Measurements from ENCODE around the gene FLACC1. TPM values are rescaled to one million over a fixed set of nuclear protein-coding genes. Genes with fewer than 3 reads are reported as not detected.

Gene FLACC1
- total and polyA plus RNA-seq, 7 donors, result 0.55 to 4.3 (median 1.8) TPM

DNA sequence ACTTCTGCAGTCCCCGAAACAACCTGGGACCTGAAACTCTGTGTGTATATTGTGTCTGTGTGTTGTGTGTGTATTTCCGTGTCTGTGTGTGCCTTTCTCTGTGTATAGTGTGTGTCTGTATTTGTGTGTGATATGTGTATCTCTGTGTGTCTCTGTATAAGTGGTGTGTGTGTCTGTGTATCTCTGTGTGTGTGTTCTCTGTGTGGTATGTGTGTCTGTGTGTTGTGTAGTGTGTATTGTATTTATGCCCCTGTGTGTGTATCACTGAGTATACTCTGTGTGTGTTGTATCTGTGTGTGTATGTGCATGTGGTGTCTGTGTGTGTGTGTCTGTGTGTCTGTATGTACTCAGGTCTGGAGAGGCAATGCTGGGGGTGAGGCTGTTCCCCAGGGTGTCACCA, 85.2 kb downstream of the FLACC1 start:
- H3K4me1 ChIP-seq, result no peaks in the 10 kb centered on the region
- 90 to 93% (median 91%) methylated on average over 2 of the region's 2 CpGs for WGBS, 3 donors
- TF ChIP-seq, protein P1, sequence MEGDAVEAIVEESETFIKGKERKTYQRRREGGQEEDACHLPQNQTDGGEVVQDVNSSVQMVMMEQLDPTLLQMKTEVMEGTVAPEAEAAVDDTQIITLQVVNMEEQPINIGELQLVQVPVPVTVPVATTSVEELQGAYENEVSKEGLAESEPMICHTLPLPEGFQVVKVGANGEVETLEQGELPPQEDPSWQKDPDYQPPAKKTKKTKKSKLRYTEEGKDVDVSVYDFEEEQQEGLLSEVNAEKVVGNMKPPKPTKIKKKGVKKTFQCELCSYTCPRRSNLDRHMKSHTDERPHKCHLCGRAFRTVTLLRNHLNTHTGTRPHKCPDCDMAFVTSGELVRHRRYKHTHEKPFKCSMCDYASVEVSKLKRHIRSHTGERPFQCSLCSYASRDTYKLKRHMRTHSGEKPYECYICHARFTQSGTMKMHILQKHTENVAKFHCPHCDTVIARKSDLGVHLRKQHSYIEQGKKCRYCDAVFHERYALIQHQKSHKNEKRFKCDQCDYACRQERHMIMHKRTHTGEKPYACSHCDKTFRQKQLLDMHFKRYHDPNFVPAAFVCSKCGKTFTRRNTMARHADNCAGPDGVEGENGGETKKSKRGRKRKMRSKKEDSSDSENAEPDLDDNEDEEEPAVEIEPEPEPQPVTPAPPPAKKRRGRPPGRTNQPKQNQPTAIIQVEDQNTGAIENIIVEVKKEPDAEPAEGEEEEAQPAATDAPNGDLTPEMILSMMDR (IDR thresholded peaks at IDR 0.05), result no peak
- no peak overlapping the region for H3K27ac ChIP-seq
- peaks cover 0 to 17% of the 10 kb centered on the region in 2 donors for H3K36me3 ChIP-seq (ENCODE audit: insufficient read depth in 1 of 2, low read depth in 1 of 2)
- ATAC-seq (no peak), DNase-seq (no peak)
- no peak overlapping the region for H3K4me3 ChIP-seq
- intact Hi-C loops (cut with DNase I), result no loop called here
- H3K27me3 ChIP-seq (ENCODE audit: insufficient read depth in 3 of 3, low read length in 2 of 3), result no peaks in the 10 kb centered on the region
- H3K9me3 ChIP-seq, result no peaks in the 10 kb centered on the region

DNA sequence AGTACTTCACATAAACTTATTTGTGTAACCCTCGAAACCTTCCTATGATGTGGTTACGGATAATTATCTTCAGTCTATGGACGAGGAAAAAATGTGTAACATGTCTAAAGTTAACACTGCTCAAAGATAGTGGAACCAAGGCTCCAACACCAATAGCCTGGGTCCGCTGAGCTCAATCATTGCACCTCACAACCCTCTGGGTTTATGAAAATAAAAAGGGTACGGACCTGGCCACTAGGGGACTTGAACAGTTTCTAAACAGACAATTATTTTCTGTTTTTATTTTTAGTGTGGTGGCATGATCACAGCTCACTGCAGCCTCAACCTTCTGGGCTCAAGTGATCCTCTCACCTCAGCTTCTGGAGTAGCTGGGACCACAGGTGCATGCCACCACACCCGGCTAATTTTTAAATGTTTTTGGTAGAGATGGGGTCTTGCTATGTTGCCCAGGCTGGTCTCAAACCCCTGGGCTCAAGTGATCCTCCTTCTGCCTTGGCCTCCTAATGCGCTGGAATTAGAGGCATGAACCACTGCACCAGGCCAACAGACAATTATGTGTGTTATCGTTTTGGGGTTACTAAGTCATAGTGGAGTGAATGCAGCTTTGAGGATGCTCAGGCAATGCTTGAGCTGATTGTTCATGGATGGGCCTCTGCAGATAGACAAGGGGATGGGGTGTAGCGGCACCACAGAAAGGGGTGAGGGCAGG, 86.7 kb downstream of the FLACC1 start:
- no peaks in the 10 kb centered on the region for H3K4me1 ChIP-seq
- no peaks in the 10 kb centered on the region for H3K27me3 ChIP-seq (ENCODE audit: insufficient read depth in 3 of 3, low read length in 2 of 3)
- H3K36me3 ChIP-seq (ENCODE audit: insufficient read depth in 1 of 2, low read depth in 1 of 2), result peaks cover 0 to 12% of the 10 kb centered on the region in 2 donors
- intact Hi-C loops (cut with DNase I), result no loop called here
- TF ChIP-seq, protein P1 (IDR thresholded peaks at IDR 0.05), result no peak
- DNase-seq (no peak), ATAC-seq (no peak)
- no peaks in the 10 kb centered on the region for H3K9me3 ChIP-seq
- no peak overlapping the region for H3K27ac ChIP-seq
- no peak overlapping the region for H3K4me3 ChIP-seq
- WGBS, 3 donors, result 82 to 84% (median 83%) methylated on average over 9 of the region's 9 CpGs

DNA sequence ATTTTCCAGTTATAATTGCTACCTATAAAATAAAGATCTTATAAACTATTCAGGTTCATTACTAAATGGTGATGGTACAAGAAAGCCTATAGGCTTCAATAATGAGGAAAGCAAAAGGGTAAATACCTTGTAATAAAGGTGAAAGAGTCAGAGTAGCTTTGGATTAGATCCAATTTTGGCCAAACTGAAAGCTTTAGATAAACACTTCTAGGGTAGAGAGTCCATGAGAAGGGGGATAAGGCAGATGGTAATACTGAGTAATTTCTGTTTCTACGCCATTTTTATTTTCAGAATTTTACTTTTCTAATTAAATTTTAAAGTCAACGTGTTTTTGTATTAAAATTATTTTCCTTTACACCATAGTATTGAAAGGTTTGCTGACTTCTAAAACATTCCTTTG, 87.4 kb downstream of the FLACC1 start:
- H3K27me3 ChIP-seq (ENCODE audit: insufficient read depth in 3 of 3, low read length in 2 of 3), result no peaks in the 10 kb centered on the region
- H3K27ac ChIP-seq, result no peak overlapping the region
- no peaks in the 10 kb centered on the region for H3K4me1 ChIP-seq
- no peak overlapping the region for H3K4me3 ChIP-seq
- no peaks in the 10 kb centered on the region for H3K9me3 ChIP-seq
- no peak for ATAC-seq
- intact Hi-C loops (cut with DNase I), result no loop called here
- H3K36me3 ChIP-seq (ENCODE audit: insufficient read depth in 1 of 2, low read depth in 1 of 2), result peaks cover 0 to 7% of the 10 kb centered on the region in 2 donors
- WGBS, 3 donors, result 91 to 94% (median 93%) methylated on average over 2 of the region's 2 CpGs
- TF ChIP-seq, protein P1 (IDR thresholded peaks at IDR 0.05), result no peak
- no peak for DNase-seq

DNA sequence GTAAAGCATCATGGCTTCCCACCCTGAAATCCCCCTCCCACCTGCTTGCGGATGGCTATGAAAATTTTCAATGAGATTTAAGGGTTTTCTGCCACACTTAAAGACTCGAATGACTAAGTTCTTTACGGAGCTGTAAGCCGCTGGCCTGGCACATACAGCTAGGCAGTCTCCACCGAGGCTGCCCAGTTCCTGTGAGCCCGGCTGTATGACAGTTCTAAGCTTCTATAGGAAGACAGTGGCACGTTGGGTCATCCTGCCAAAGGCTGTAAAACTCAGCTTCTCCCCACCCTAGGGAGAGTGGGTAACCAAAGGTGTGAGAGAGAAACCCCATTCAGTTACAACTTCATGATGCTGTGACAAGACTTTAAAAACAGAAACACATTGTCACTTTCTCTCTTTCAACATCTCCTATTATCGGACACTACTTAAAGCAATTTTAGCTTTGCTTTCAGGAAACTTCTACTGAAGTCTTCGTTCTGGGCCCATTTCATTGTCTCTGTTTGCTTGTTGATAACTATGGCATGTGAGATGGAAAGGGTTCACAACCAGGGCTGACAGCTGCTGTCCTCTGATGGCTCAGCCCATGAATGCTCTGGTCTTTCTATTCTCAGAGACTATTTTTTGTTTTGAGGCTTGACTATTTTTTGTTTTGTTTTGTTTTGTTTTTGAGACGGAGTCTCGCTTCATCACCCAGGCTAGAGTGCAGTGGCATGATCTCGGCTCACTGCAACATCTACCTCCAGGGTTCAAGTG, 89.7 kb downstream of the FLACC1 start:
- ATAC-seq (no peak), DNase-seq (no peak)
- no peaks in the 10 kb centered on the region for H3K27me3 ChIP-seq (ENCODE audit: insufficient read depth in 3 of 3, low read length in 2 of 3)
- no peaks in the 10 kb centered on the region for H3K4me1 ChIP-seq
- no peak overlapping the region for H3K27ac ChIP-seq
- no peak overlapping the region for H3K4me3 ChIP-seq
- TF ChIP-seq, protein P1 (IDR thresholded peaks at IDR 0.05), result no peak
- H3K36me3 ChIP-seq (ENCODE audit: insufficient read depth in 1 of 2, low read depth in 1 of 2), result no peaks in the 10 kb centered on the region
- no peaks in the 10 kb centered on the region for H3K9me3 ChIP-seq
- 88 to 93% (median 89%) methylated on average over 12 of the region's 12 CpGs for WGBS, 3 donors
- intact Hi-C loops (cut with DNase I), result no loop called here
